Bronchial epithelial cell (primary cell): Measurements from ENCODE around the gene PDF. TPM values are rescaled to one million over a fixed set of nuclear protein-coding genes. Genes with fewer than 3 reads are reported as not detected.

ENCODE experiments used
- DNase-seq: peaks from one replicate; pipeline ENCODE4 v3.0.0-alpha.2; 2010; ENCODE audit warnings: low read depth
- FAIRE-seq: peaks from 2 replicates; lab custom pipeline; 2011; peaks lifted over from hg19 to GRCh38; lab: Jason Lieb, UNC
- H3K27me3 ChIP-seq: 2 replicates; pipeline ENCODE4 v1.5.1; 2011; ENCODE audit warnings: low read length; ENCODE audit not compliant: control insufficient read depth, insufficient read depth
- H3K36me3 ChIP-seq: 2 replicates; pipeline ENCODE4 v1.5.1; 2011; ENCODE audit warnings: low read length; ENCODE audit not compliant: control insufficient read depth, insufficient read depth
- H3K4me3 ChIP-seq: 2 replicates; pipeline ENCODE4 v1.5.1; 2011; ENCODE audit warnings: mild to moderate bottlenecking, low read depth, low read length, control low read depth
- total RNA-seq: library from RNA; depleted of rRNA; stranded (reverse); fragments of >200 nt; gene quantifications from 2 replicates; pipeline ENCODE4 v1.2.1, GENCODE V29; 2014
- TF ChIP-seq, protein P1 (sequence below): IDR thresholded peaks from 2 replicates; pipeline ENCODE4 v1.5.1; 2011; ENCODE audit warnings: mild to moderate bottlenecking, moderate library complexity, low read length, control low read depth, inconsistent platforms; ENCODE audit not compliant: insufficient read depth, severe bottlenecking

Gene PDF, protein sequence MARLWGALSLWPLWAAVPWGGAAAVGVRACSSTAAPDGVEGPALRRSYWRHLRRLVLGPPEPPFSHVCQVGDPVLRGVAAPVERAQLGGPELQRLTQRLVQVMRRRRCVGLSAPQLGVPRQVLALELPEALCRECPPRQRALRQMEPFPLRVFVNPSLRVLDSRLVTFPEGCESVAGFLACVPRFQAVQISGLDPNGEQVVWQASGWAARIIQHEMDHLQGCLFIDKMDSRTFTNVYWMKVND
- 25.6 and 31.3 TPM in 2 replicates for total RNA-seq

DNA sequence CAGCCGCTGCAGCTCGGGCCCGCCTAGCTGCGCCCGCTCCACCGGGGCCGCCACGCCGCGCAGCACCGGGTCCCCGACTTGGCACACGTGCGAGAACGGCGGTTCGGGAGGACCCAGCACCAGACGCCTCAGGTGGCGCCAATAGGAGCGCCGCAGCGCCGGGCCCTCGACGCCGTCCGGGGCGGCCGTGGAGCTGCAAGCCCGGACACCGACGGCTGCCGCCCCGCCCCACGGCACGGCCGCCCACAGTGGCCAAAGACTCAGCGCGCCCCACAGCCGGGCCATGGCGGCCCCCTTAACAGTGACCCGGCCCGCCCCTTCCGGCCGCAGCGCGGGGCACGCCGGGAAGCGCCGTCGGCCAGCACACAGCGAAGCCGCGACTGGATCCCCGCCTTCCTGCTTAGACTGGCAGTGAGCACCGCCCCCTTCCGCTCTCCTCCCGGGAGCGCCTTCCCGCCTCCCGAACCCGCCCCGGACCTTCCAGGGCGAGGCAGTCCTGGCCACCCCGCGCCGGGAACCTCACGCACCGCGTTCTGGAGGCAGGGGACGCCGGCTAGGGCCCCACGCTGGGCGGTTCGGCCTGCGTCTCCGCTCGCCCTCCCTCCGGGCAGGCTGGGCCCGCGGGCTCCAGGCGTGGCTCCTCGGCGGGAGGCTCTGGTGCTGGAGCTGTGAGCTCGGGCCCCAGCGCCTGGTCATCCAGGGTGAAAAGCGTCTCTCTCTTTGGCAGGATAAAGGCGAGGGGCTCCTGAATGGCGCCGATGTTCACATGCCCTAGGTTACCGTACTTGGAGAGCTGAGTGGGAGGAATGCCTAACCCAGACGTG is at the start of gene PDF:
TSS of gene PDF (minus strand) at position 303 of the 824 bp plus-strand sequence. CDS start at position 285, 18 bp downstream.
- FAIRE-seq, result no peak
- peak; percentile 82 for DNase-seq
- TF ChIP-seq, protein P1, sequence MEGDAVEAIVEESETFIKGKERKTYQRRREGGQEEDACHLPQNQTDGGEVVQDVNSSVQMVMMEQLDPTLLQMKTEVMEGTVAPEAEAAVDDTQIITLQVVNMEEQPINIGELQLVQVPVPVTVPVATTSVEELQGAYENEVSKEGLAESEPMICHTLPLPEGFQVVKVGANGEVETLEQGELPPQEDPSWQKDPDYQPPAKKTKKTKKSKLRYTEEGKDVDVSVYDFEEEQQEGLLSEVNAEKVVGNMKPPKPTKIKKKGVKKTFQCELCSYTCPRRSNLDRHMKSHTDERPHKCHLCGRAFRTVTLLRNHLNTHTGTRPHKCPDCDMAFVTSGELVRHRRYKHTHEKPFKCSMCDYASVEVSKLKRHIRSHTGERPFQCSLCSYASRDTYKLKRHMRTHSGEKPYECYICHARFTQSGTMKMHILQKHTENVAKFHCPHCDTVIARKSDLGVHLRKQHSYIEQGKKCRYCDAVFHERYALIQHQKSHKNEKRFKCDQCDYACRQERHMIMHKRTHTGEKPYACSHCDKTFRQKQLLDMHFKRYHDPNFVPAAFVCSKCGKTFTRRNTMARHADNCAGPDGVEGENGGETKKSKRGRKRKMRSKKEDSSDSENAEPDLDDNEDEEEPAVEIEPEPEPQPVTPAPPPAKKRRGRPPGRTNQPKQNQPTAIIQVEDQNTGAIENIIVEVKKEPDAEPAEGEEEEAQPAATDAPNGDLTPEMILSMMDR, result no peak
- no peaks in the 10 kb centered on the region for H3K27me3 ChIP-seq
- H3K36me3 ChIP-seq, result peaks cover 19% of the 10 kb centered on the region
- H3K4me3 ChIP-seq, result peak within 1 kb of the TSS; percentile 74

DNA sequence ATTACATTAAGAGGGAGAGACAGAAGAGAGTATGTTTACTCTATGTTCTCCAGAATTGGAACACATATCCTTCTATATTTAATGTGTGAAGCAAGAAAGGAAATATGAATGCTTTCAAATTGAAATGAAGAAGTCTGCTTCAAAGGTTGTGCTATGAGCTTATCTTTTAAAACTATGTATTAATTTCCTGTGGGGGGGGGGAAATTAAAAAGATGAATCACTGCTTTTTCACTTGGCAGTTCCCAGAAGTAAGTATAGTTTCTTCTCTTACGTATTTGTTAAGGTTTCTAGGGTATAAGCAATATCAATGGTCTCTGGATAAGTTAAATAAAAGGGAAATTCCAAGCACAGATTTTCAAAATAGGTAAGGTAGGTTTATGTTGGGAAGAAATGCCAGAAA is 48.4 kb upstream of the PDF start:
- no peak overlapping the region for H3K4me3 ChIP-seq
- peaks cover 3% of the 10 kb centered on the region for H3K36me3 ChIP-seq
- DNase-seq (no peak), FAIRE-seq (no peak)
- H3K27me3 ChIP-seq, result no peaks in the 10 kb centered on the region
- TF ChIP-seq, protein P1, result no peak

DNA sequence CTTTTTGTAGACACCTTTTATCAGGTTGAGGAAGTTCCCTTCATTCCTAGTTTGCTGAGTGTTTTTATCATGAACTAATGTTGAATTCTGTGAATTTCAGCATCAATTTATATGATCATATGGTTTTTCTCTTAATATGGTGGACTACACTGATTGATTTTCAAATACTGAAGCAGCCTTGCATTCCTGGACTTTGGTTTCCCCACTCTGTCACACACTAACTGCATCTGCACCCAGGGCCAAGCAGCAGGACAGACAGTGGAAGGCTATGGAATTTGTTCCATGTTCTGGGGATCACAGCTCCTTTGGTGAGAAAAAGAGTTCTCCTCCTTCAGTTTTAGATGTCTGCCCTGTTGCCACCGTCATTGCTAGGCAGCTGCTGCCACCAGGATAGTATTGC is 47.6 kb upstream of the PDF start:
- TF ChIP-seq, protein P1, result no peak
- no peak for FAIRE-seq

DNA sequence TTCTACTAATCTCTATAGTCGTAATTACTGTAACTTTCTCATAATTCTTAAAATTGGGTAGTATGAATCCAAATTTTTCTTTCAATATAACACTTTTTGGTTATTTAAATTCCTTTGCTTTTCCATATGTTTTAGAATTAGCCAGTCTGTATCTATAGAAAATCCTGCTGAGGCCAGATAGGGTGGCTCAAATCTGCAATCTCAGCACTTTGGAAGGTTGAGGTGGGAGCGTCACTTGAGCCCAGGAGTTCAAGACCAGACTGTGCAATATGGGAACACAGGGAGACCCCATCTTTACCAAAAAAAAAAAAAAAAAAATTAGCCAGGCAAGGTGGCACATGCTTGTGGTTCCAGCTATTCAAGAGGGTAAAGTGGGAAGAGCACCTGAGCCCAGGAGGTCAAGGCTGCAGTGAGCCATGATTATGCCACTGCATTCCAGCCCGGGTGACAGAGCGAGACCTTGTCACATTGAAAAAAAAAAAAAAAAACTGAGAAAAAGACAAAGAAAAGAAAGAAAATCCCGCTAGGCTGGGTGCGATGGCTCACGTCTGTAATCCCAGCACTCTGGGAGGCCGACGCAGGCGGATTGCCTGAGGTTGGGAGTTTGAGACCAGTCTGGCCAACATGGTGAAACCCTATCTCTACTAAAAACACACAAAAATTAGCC is 46.1 kb upstream of the PDF start:
- Histone ChIP-seq H3K27me3 (no peaks in the 10 kb centered on the region), H3K4me3 (no peak overlapping the region), H3K36me3 (peaks cover 1% of the 10 kb centered on the region)
- DNase-seq (no peak), FAIRE-seq (no peak)
- TF ChIP-seq, protein P1, result no peak

More for the DNA sequence above, 47.6 kb upstream of the PDF start:
- Histone ChIP-seq H3K36me3 (peaks cover 4% of the 10 kb centered on the region), H3K27me3 (no peaks in the 10 kb centered on the region), H3K4me3 (no peak overlapping the region)
- DNase-seq, result no peak

DNA sequence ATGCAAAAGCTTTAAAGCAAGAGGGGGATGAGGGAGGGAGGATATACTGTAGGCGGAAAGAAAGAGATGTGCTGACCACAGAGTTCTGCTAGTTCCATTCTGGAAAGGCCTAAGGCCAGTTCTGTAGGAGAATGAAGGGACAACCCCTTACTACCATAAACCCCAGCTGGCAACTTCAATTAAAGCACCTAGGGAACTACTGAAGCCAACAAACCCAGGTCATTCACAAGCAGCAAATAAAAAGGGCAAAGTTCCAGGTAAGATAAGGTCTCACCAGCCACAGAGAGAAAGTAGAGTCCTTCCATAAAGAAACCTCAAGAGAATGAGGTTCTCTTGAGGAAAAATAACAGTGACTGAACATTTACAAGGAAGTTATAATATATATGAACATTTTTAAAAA is 42.6 kb upstream of the PDF start:
- FAIRE-seq, result no peak
- H3K36me3 ChIP-seq, result peaks cover 7% of the 10 kb centered on the region
- TF ChIP-seq, protein P1, result no peak
- no peaks in the 10 kb centered on the region for H3K27me3 ChIP-seq
- no peak overlapping the region for H3K4me3 ChIP-seq
- DNase-seq, result no peak
